ENCODE measurements around the gene NHSL2. TPM values are rescaled to one million over a fixed set of nuclear protein-coding genes. Genes with fewer than 3 reads are reported as not detected.
"Not testable (repeated sequence)": the region's sequence is repeated elsewhere in the genome, so short reads cannot be mapped to it uniquely, and the experiment has no call there.

NHSL2 gene
- total RNA-seq, 1 donor from 2014 or later, result 57.6 TPM

DNA sequence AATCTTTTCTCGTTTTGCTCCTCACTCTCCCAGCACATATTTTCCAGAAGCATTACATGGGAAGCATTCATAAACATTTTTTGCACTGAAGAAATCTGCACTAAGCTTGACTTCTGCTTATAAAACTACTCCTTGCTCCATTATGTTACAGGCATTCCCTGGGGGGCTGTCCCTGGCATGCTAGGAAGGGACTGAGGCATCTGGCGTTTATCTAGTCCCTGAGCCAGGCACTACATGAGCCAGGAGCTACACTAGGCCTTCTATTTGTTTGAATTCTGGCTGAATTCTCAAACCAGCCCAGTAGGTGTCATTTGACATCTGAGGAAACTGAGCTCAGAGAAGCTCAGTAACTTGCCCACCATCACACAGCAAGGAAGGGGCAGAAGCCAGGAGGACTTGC is 43.3 kb downstream of the NHSL2 start:
- DNase-seq (ENCODE audit: low spot score), result no peak
- Mint-ChIP-seq H3K4me3 (ENCODE audit: unreplicated experiment) (no peak overlapping the region), H3K27me3 (ENCODE audit: unreplicated experiment) (no peaks in the 10 kb centered on the region), H3K4me1 (ENCODE audit: unreplicated experiment) (peaks cover 40% of the 10 kb centered on the region), H3K9me3 (ENCODE audit: unreplicated experiment) (no peaks in the 10 kb centered on the region), H3K27ac (ENCODE audit: unreplicated experiment) (no peak overlapping the region), H3K36me3 (ENCODE audit: low read depth, unreplicated experiment) (peaks cover 4% of the 10 kb centered on the region)
- TF ChIP-seq, protein P1, sequence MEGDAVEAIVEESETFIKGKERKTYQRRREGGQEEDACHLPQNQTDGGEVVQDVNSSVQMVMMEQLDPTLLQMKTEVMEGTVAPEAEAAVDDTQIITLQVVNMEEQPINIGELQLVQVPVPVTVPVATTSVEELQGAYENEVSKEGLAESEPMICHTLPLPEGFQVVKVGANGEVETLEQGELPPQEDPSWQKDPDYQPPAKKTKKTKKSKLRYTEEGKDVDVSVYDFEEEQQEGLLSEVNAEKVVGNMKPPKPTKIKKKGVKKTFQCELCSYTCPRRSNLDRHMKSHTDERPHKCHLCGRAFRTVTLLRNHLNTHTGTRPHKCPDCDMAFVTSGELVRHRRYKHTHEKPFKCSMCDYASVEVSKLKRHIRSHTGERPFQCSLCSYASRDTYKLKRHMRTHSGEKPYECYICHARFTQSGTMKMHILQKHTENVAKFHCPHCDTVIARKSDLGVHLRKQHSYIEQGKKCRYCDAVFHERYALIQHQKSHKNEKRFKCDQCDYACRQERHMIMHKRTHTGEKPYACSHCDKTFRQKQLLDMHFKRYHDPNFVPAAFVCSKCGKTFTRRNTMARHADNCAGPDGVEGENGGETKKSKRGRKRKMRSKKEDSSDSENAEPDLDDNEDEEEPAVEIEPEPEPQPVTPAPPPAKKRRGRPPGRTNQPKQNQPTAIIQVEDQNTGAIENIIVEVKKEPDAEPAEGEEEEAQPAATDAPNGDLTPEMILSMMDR (IDR thresholded peaks at IDR 0.05; ENCODE audit: unreplicated experiment), result no peak

DNA sequence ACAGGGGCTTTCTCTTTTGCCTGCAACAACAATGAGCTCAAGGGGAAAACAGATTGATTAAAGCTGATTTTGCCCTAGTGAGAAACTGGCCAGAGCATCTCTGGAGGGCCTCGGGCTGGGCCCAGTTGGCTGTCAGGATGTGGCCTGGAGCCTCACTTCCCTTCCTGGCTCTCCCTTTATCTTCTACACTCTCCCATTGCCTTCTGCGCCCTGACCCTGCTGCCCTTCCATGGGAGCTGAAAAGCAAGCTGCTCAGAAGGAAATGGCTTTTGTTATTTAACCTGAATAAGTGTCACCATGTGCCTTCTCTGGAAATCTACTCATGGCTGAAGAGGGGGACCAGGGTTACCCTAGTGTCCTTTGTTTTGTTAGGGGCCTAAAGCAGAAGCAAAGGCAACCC is 43.8 kb downstream of the NHSL2 start:
- no peaks in the 10 kb centered on the region for H3K9me3 Mint-ChIP-seq (ENCODE audit: unreplicated experiment)
- TF ChIP-seq, protein P1 (IDR thresholded peaks at IDR 0.05; ENCODE audit: unreplicated experiment), result no peak
- H3K4me3 Mint-ChIP-seq (ENCODE audit: unreplicated experiment), result no peak overlapping the region
- peaks cover 43% of the 10 kb centered on the region for H3K4me1 Mint-ChIP-seq (ENCODE audit: unreplicated experiment)
- no peak for DNase-seq (ENCODE audit: low spot score)
- H3K27ac Mint-ChIP-seq (ENCODE audit: unreplicated experiment), result peak overlapping the region; percentile 83
- no peaks in the 10 kb centered on the region for H3K27me3 Mint-ChIP-seq (ENCODE audit: unreplicated experiment)
- H3K36me3 Mint-ChIP-seq (ENCODE audit: low read depth, unreplicated experiment), result peaks cover 4% of the 10 kb centered on the region

DNA sequence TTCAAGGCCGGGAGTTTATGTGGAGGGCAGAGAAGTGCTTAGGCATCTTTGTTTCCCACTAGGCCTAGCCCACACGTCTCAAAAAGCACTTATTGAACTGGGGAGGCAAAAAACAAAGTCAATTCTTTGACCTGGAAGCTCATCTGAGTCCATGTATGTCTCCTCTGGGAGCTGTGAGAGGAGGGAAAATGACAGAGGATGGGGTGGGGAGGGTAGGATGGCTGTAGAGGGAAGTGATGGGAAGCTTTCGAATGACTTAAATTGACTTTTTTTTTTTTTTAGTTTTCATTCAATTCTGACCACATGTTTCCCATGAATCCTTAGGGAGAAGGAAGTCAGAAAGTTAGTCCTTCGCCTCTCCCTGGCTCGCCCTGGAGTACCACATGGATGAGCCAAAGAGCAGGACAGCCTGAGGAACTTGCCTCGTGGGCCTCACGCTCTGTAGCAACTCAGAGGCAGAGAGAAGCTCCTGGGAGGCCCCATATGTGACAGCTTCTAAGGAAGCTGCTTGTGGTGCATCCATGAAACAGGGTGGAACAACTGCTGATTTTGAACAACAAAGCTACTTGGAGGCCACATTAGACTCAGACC is 45.0 kb downstream of the NHSL2 start:
- Mint-ChIP-seq H3K4me1 (ENCODE audit: unreplicated experiment) (peaks cover 44% of the 10 kb centered on the region), H3K4me3 (ENCODE audit: unreplicated experiment) (no peak overlapping the region), H3K36me3 (ENCODE audit: low read depth, unreplicated experiment) (peaks cover 4% of the 10 kb centered on the region), H3K27me3 (ENCODE audit: unreplicated experiment) (no peaks in the 10 kb centered on the region), H3K27ac (ENCODE audit: unreplicated experiment) (no peak overlapping the region), H3K9me3 (ENCODE audit: unreplicated experiment) (no peaks in the 10 kb centered on the region)
- no peak for DNase-seq (ENCODE audit: low spot score)
- TF ChIP-seq, protein P1 (IDR thresholded peaks at IDR 0.05; ENCODE audit: unreplicated experiment), result no peak

DNA sequence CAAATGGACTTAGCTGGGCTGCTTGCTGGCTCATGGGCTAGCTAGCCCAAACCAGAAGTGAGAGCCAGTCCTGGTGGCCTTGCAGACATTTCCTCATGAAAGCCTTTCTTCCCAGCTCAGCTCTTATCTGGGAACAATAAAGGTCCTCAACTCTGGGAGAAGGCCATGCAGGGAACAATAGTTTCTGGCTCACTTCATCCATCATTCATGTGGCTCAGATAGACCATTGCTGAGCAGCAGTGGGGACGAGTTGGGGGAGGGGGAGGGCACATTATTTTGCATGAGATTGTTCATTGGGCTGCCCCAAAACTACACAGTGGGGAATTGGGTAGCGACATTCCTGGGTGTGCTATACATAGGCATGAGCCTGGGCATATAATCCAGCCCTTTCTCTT is 47.6 kb downstream of the NHSL2 start:
- H3K27me3 Mint-ChIP-seq (ENCODE audit: unreplicated experiment), result no peaks in the 10 kb centered on the region
- H3K27ac Mint-ChIP-seq (ENCODE audit: unreplicated experiment), result peak overlapping the region; percentile 97
- H3K4me1 Mint-ChIP-seq (ENCODE audit: unreplicated experiment), result peaks cover 36% of the 10 kb centered on the region
- H3K36me3 Mint-ChIP-seq (ENCODE audit: low read depth, unreplicated experiment), result peaks cover 4% of the 10 kb centered on the region
- H3K9me3 Mint-ChIP-seq (ENCODE audit: unreplicated experiment), result no peaks in the 10 kb centered on the region
- H3K4me3 Mint-ChIP-seq (ENCODE audit: unreplicated experiment), result no peak overlapping the region
- TF ChIP-seq, protein P1 (IDR thresholded peaks at IDR 0.05; ENCODE audit: unreplicated experiment), result no peak
- DNase-seq (ENCODE audit: low spot score), result no peak

DNA sequence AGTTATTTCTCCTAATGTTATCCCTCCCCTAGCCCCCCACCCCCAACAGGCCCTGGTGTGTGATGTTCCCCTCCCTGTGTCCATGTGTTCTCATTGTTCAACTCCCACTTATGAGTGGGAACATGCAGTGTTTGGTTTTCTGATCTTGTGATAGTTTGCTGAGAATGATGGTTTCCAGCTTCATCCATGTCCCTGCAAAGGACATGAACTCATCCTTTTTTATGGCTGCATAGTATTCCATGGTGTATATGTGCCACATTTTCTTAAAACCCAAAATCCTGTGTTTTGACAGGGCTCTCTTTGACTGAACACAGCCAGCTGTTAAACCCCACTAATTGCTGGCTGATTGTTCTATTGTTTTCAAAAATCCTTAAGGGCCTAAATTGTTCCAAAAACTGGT is 53.5 kb downstream of the NHSL2 start:
- not testable (repeated sequence) for H3K4me3 Mint-ChIP-seq (ENCODE audit: unreplicated experiment); H3K27me3 Mint-ChIP-seq (ENCODE audit: unreplicated experiment); H3K27ac Mint-ChIP-seq (ENCODE audit: unreplicated experiment); H3K4me1 Mint-ChIP-seq (ENCODE audit: unreplicated experiment); DNase-seq (ENCODE audit: low spot score); H3K9me3 Mint-ChIP-seq (ENCODE audit: unreplicated experiment); H3K36me3 Mint-ChIP-seq (ENCODE audit: low read depth, unreplicated experiment)

Data from endothelial cell (in vitro differentiated cells).